ENCODE data around the gene TLDC2. TPM values are rescaled to one million over a fixed set of nuclear protein-coding genes. Genes with fewer than 3 reads are reported as not detected.
"Not testable (repeated sequence)": the region's sequence is repeated elsewhere in the genome, so short reads cannot be mapped to it uniquely, and the experiment has no call there.

The TLDC2 gene
- polyA plus RNA-seq, 3 donors, result not detected

GRCh38 chr20:36839150-36839549 is 36.8 kb upstream of the TLDC2 start:
- intact Hi-C loops (cut with micrococcal nuclease), result no loop called here
- Mint-ChIP-seq H3K27ac (peak overlapping the region in 4 of 7 donors; percentile 15 to 81 (median 58)), H3K4me3 (no peak overlapping the region), H3K27me3 (ENCODE audit: low read depth in 3 of 3) (peaks cover 0 to 4% (median 0%) of the 10 kb centered on the region in 3 donors), H3K4me1 (peaks cover 46% of the 10 kb centered on the region), H3K9me3 (no peaks in the 10 kb centered on the region), H3K36me3 (peaks cover 9 to 18% of the 10 kb centered on the region in 2 donors)
- WGBS (ENCODE audit: insufficient coverage), result 97% methylated on average over 23 of the region's 23 CpGs
- H4K20me1 ChIP-seq (ENCODE audit: insufficient read depth, low read length), result peaks cover 5% of the 10 kb centered on the region
- H3K9ac ChIP-seq (ENCODE audit: insufficient read depth, low read length, poor library complexity, severe bottlenecking), result no peak overlapping the region
- no peaks in the 10 kb centered on the region for H3K9me3 ChIP-seq (replicated peaks in 1 of 2; ENCODE audit: control insufficient read depth in 1 of 2, insufficient read depth in 1 of 2, low read length in 2 of 2)
- H2AFZ ChIP-seq (ENCODE audit: insufficient read depth, low read depth, low read length, poor library complexity, severe bottlenecking), result no peak overlapping the region
- TF ChIP-seq, protein P1, sequence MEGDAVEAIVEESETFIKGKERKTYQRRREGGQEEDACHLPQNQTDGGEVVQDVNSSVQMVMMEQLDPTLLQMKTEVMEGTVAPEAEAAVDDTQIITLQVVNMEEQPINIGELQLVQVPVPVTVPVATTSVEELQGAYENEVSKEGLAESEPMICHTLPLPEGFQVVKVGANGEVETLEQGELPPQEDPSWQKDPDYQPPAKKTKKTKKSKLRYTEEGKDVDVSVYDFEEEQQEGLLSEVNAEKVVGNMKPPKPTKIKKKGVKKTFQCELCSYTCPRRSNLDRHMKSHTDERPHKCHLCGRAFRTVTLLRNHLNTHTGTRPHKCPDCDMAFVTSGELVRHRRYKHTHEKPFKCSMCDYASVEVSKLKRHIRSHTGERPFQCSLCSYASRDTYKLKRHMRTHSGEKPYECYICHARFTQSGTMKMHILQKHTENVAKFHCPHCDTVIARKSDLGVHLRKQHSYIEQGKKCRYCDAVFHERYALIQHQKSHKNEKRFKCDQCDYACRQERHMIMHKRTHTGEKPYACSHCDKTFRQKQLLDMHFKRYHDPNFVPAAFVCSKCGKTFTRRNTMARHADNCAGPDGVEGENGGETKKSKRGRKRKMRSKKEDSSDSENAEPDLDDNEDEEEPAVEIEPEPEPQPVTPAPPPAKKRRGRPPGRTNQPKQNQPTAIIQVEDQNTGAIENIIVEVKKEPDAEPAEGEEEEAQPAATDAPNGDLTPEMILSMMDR (IDR thresholded peaks at IDR 0.05), result no peak
- no peak overlapping the region for H3K27ac ChIP-seq (ENCODE audit: low read depth in 1 of 2, low read length in 2 of 2)
- peaks cover 55 to 58% of the 10 kb centered on the region in 2 donors for H3K4me1 ChIP-seq (ENCODE audit: control insufficient read depth in 1 of 2, insufficient read depth in 2 of 2, low read length in 2 of 2)
- no peaks in the 10 kb centered on the region for H3K36me3 ChIP-seq (replicated peaks in 1 of 2; ENCODE audit: control insufficient read depth in 1 of 2, insufficient read depth in 2 of 2, low read length in 2 of 2)
- no peak for DNase-seq
- no peaks in the 10 kb centered on the region for H3K27me3 ChIP-seq (ENCODE audit: control insufficient read depth in 2 of 2, insufficient read depth in 2 of 2, low read length in 2 of 2)
- H3K4me3 ChIP-seq (replicated peaks in 1 of 3; ENCODE audit: low read depth in 2 of 3, low read length in 3 of 3), result no peak overlapping the region
- H3K79me2 ChIP-seq (ENCODE audit: insufficient read depth, low read length), result peaks cover 9% of the 10 kb centered on the region
- no peak overlapping the region for H3K4me2 ChIP-seq (replicated peaks; ENCODE audit: extremely low read depth, low read length, poor library complexity, severe bottlenecking)

DNA sequence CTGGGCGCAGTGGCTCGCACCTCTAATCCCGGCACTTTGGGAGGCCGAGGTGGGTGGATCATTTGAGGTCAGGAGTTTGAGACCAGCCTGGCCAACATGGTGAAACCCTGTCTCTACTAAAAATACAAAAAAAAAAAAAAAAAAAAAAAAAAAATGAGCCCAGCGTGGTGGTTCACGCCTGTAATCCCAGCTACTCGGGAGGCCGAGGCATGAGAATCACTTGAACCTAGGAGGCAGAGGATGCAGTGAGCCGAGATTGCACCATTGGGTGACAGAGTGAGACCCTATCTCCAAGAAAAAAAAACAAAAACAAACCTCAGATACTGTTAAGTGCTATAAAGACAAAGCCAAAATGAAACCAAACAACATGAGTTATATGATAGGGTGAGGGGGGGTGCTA is 34.9 kb upstream of the TLDC2 start:
- H3K36me3 ChIP-seq (replicated peaks in 1 of 2; ENCODE audit: control insufficient read depth in 1 of 2, insufficient read depth in 2 of 2, low read length in 2 of 2); DNase-seq; H3K9me3 ChIP-seq (replicated peaks in 1 of 2; ENCODE audit: control insufficient read depth in 1 of 2, insufficient read depth in 1 of 2, low read length in 2 of 2); intact Hi-C loops (cut with micrococcal nuclease); H4K20me1 ChIP-seq (ENCODE audit: insufficient read depth, low read length); H3K27me3 ChIP-seq (ENCODE audit: control insufficient read depth in 2 of 2, insufficient read depth in 2 of 2, low read length in 2 of 2); H3K4me3 Mint-ChIP-seq; H3K4me2 ChIP-seq (replicated peaks; ENCODE audit: extremely low read depth, low read length, poor library complexity, severe bottlenecking); H3K79me2 ChIP-seq (ENCODE audit: insufficient read depth, low read length); H3K9me3 Mint-ChIP-seq; H3K27me3 Mint-ChIP-seq (ENCODE audit: low read depth in 3 of 3); H3K9ac ChIP-seq (ENCODE audit: insufficient read depth, low read length, poor library complexity, severe bottlenecking): not testable (repeated sequence)
- Histone ChIP-seq H2AFZ (ENCODE audit: insufficient read depth, low read depth, low read length, poor library complexity, severe bottlenecking) (peak overlapping the region; percentile 17), H3K4me3 (replicated peaks in 1 of 3; ENCODE audit: low read depth in 2 of 3, low read length in 3 of 3) (peak overlapping the region in 1 of 3 experiments; percentile 32), H3K4me1 (ENCODE audit: control insufficient read depth in 1 of 2, insufficient read depth in 2 of 2, low read length in 2 of 2) (peaks cover 53 to 59% of the 10 kb centered on the region in 2 donors), H3K27ac (ENCODE audit: low read depth in 1 of 2, low read length in 2 of 2) (peak overlapping the region; percentile 95 to 98)
- Mint-ChIP-seq H3K36me3 (peaks cover 9 to 18% of the 10 kb centered on the region in 2 donors), H3K27ac (peak overlapping the region; percentile 91 to 99 (median 99)), H3K4me1 (peaks cover 47% of the 10 kb centered on the region)
- 93% methylated on average over 3 of the region's 9 CpGs for WGBS (ENCODE audit: insufficient coverage)

Measured in CD14-positive monocyte (primary cell).